Measurements from ENCODE around the gene CBR3. TPM values are rescaled to one million over a fixed set of nuclear protein-coding genes. Genes with fewer than 3 reads are reported as not detected.

The CBR3 gene
- total and polyA plus RNA-seq, 2 donors (not counting 3 experiments of a cell fraction or from before 2014, with no cell fraction given): 9.7 to 13.3 TPM

GRCh38 chr21:36097427-36098181 lies 37.3 kb upstream of the CBR3 start:
- ChIA-PET POLR2A (no interaction called here), CTCF (interaction anchor here (1.5 kb wide), 1 partner anchor 26 kb away, joined by 4 read pairs; no protein-coding TSS in a partner anchor)
- H3K9me1 ChIP-seq (replicated peaks; ENCODE audit: control insufficient read depth, extremely low read depth, insufficient read depth, low read length): no peaks in the 10 kb centered on the region
- peaks cover 3% of the 10 kb centered on the region for H3K4me1 ChIP-seq (ENCODE audit: control insufficient read depth, extremely low read depth, insufficient read depth, low read length)
- no peak overlapping the region for H2AFZ ChIP-seq (ENCODE audit: low read depth, low read length)
- H3K79me2 ChIP-seq (ENCODE audit: control insufficient read depth, insufficient read depth, low read length): no peaks in the 10 kb centered on the region
- FAIRE-seq: peak; percentile 18
- intact Hi-C loops (cut with micrococcal nuclease): no loop called here
- no peak overlapping the region for H3K27ac ChIP-seq (ENCODE audit: insufficient read depth, low read depth, low read length)
- no peak for TF ChIP-seq POLR2AphosphoS5 (IDR thresholded peaks at IDR 0.05; ENCODE audit: insufficient read depth, low read depth, low read length)
- TF ChIP-seq JUN (IDR thresholded peaks at IDR 0.05; ENCODE audit: borderline replicate concordance, insufficient read depth, insufficient read length, low read depth): no peak
- TF ChIP-seq POLR2A (IDR thresholded peaks at IDR 0.05; ENCODE audit: low read depth, low read length): no peak
- TF ChIP-seq GATA2 (IDR thresholded peaks at IDR 0.05; ENCODE audit: insufficient read depth, insufficient read length, low read depth, low read length): no peak
- no peak for TF ChIP-seq FOS (IDR thresholded peaks at IDR 0.05; ENCODE audit: borderline replicate concordance, insufficient read depth, low read length)
- TF ChIP-seq MAX (IDR thresholded peaks at IDR 0.05; ENCODE audit: insufficient read depth, insufficient read length): no peak
- TF ChIP-seq CTCF (IDR thresholded peaks at IDR 0.05; ENCODE audit: extremely low read depth in 1 of 2, insufficient read depth in 1 of 2, low read depth in 1 of 2, low read length in 2 of 2): no peak
- TF ChIP-seq EZH2 (IDR thresholded peaks at IDR 0.05; ENCODE audit: borderline replicate concordance, low read depth, low read length, severe bottlenecking): no peak
- no peak for TF ChIP-seq MYC (IDR thresholded peaks at IDR 0.05; ENCODE audit: low read depth, low read length)
- H3K4me3 ChIP-seq (replicated peaks in 1 of 3; ENCODE audit: insufficient read depth in 1 of 3, low read depth in 1 of 3, low read length in 3 of 3): no peak overlapping the region
- H3K36me3 ChIP-seq (ENCODE audit: control insufficient read depth in 2 of 2, extremely low read depth in 1 of 2, insufficient read depth in 2 of 2, low read length in 2 of 2): no peaks in the 10 kb centered on the region
- no peaks in the 10 kb centered on the region for H4K20me1 ChIP-seq (replicated peaks; ENCODE audit: control insufficient read depth, extremely low read depth, insufficient read depth, low read length)
- BruUV-seq (replicated peaks): no TSS peak
- dilution Hi-C loops (cut with MboI; ENCODE audit: extremely low pct_ligation_motif_present, low sequenced_read_pairs): no loop called here
- H3K27me3 ChIP-seq (ENCODE audit: control insufficient read depth in 2 of 2, insufficient read depth in 2 of 2, low read length in 2 of 2): peaks cover 19 to 23% of the 10 kb centered on the region in 2 experiments
- DNase-seq (ENCODE audit: low read depth, low spot score): peak; percentile 50
- peaks cover 5% of the 10 kb centered on the region for H3K9me3 ChIP-seq (replicated peaks; ENCODE audit: control insufficient read depth, insufficient read depth, low read length)
- no peak overlapping the region for H3K9ac ChIP-seq (replicated peaks; ENCODE audit: extremely low read depth, insufficient read depth, low read length)
- no peak overlapping the region for H3K4me2 ChIP-seq (ENCODE audit: insufficient read depth, low read length)

Measured in endothelial cell of umbilical vein (primary cell).